GM23248 (cell line): ENCODE measurements around the gene RPS3. TPM values are rescaled to one million over a fixed set of nuclear protein-coding genes. Genes with fewer than 3 reads are reported as not detected.

Source experiments
- DNase-seq: peaks from one replicate; pipeline ENCODE4 v3.0.0-alpha.2; 2015
- H2AFZ ChIP-seq: fragments of 200-600 bp; sonication (generic); 2 replicates; pipeline ENCODE4 v1.6.1; 2016; ENCODE audit warnings: antibody characterized with exemption
- H3F3A ChIP-seq: fragments of 200-600 bp; sonication (generic); 2 replicates; pipeline ENCODE4 v1.6.1; 2016; ENCODE audit warnings: mild to moderate bottlenecking, antibody characterized with exemption, mixed run types; ENCODE audit not compliant: insufficient read depth
- H3K27ac ChIP-seq: fragments of 200-600 bp; sonication (generic); 2 replicates; pipeline ENCODE4 v1.5.1; 2016; ENCODE audit warnings: mild to moderate bottlenecking
- H3K27me3 ChIP-seq: fragments of 200-600 bp; sonication (generic); replicated peaks from 2 replicates; pipeline ENCODE4 v1.6.1; 2016; ENCODE audit warnings: mild to moderate bottlenecking; ENCODE audit not compliant: insufficient read depth
- H3K36me3 ChIP-seq: fragments of 200-600 bp; sonication (generic); 2 replicates; pipeline ENCODE4 v1.6.1; 2016; ENCODE audit warnings: low read depth, mild to moderate bottlenecking
- H3K4me1 ChIP-seq: fragments of 200-600 bp; sonication (generic); 2 replicates; pipeline ENCODE4 v1.6.1; 2016; ENCODE audit warnings: mild to moderate bottlenecking; ENCODE audit not compliant: insufficient read depth
- H3K4me2 ChIP-seq: fragments of 200-600 bp; sonication (generic); one replicate; pipeline ENCODE4 v1.6.1; 2016; ENCODE audit warnings: mild to moderate bottlenecking; ENCODE audit not compliant: unreplicated experiment
- H3K4me3 ChIP-seq: fragments of 200-600 bp; sonication (generic); 2 replicates; pipeline ENCODE4 v1.5.1; 2016; ENCODE audit warnings: mild to moderate bottlenecking
- H3K79me2 ChIP-seq: fragments of 200-600 bp; sonication (generic); 2 replicates; pipeline ENCODE4 v1.6.1; 2016; ENCODE audit warnings: mild to moderate bottlenecking; ENCODE audit not compliant: insufficient read depth
- H3K9ac ChIP-seq: fragments of 200-600 bp; sonication (generic); 2 replicates; pipeline ENCODE4 v1.6.1; 2016; ENCODE audit warnings: mild to moderate bottlenecking
- H3K9me2 ChIP-seq: fragments of 200-600 bp; sonication (generic); 2 replicates; pipeline ENCODE4 v1.6.1; 2016; ENCODE audit warnings: mixed run types, mild to moderate bottlenecking, moderate library complexity; ENCODE audit not compliant: insufficient read depth
- H3K9me3 ChIP-seq: fragments of 200-600 bp; sonication (generic); one replicate; pipeline ENCODE4 v1.6.1; 2017; ENCODE audit warnings: low read depth
- H4K20me1 ChIP-seq: fragments of 200-600 bp; sonication (generic); 2 replicates; pipeline ENCODE4 v1.6.0; 2016; ENCODE audit not compliant: insufficient read depth
- EZH2 ChIP-seq: fragments of 200-600 bp; sonication (generic); IDR thresholded peaks from 2 replicates; pipeline ENCODE4 v1.6.1; 2018; ENCODE audit warnings: antibody characterized with exemption, mild to moderate bottlenecking; ENCODE audit not compliant: insufficient read depth, poor library complexity, severe bottlenecking
- EZH2phosphoT487 ChIP-seq: fragments of 200-600 bp; sonication (generic); IDR thresholded peaks from 2 replicates; pipeline ENCODE4 v1.6.1; 2018; ENCODE audit warnings: antibody characterized with exemption, moderate library complexity, mild to moderate bottlenecking, low read depth; ENCODE audit not compliant: insufficient read depth
- WGBS, 2 experiments: methylation state at CpG; one replicate each; pipeline ENCODE4 v1.1.6; 2015 to 2017; ENCODE audit warnings: low lambda C conversion rate in 2 of 2, low coverage in 1 of 2; ENCODE audit errors: missing lambda C conversion rate in 2 of 2; 5-methylcytosine and 5-hydroxymethylcytosine counted together
- in situ Hi-C: fragments of 300-500 bp; cut with MboI; formaldehyde crosslinking; loops from 2 replicates; pipeline ENCODE4 v1.15.0; 2020
- polyA plus RNA-seq: library from polyadenylated mRNA; unstranded; fragments of >200 nt; fragmentation: Nextera tagmentation; extraction: Ambion mirVana; gene quantifications from 2 replicates; pipeline ENCODE4 v1.2.1, GENCODE V29; 2016
- total RNA-seq: library from RNA; depleted of rRNA; stranded (reverse); fragments of >200 nt; shearing (Covaris generic); gene quantifications from 2 replicates; pipeline ENCODE4 v1.2.3, GENCODE V29; 2014

The RPS3 gene
- total and polyA plus RNA-seq, 2 experiments from 2014 or later: 896 to 1,048 TPM

DNA sequence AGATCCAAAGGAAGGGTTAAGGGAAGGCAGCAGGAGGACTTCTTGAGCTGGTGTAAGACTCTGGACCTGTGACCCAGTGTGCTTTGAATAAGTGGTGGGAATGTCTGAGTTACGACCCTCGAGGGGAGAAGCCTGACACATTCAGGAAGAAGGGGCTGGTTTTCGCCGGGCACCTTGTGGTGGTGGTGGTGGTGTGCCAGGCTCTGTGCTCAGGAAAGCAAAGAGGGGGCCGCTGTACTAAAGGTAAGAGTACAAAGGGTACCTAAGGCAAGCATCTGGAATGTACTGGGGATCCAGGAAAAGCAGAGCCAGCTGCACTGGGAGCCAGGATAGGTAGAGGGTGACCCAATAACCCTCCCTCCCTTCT lies 27.4 kb downstream of the RPS3 start:
- no peaks in the 10 kb centered on the region for H3K9me3 ChIP-seq
- H4K20me1 ChIP-seq: no peaks in the 10 kb centered on the region
- H3K27ac ChIP-seq: no peak overlapping the region
- no peaks in the 10 kb centered on the region for H3K79me2 ChIP-seq
- H3K9me2 ChIP-seq: no peaks in the 10 kb centered on the region
- H3K36me3 ChIP-seq: peaks cover 7% of the 10 kb centered on the region; the same call in 1 of the 2 replicates
- no peak overlapping the region for H3K4me2 ChIP-seq
- TF ChIP-seq EZH2phosphoT487 (no peak), EZH2 (no peak)
- WGBS, 2 experiments: 84 to 85% methylated on average over 5 of the region's 5 CpGs
- peaks cover 13% of the 10 kb centered on the region; the same call in 1 of the 2 replicates for H3K27me3 ChIP-seq
- DNase-seq: no peak
- 0 out of 2 replicates have a peak, but pooled peaks cover 4% of the 10 kb centered on the region for H3K4me1 ChIP-seq
- no peak overlapping the region for H3K4me3 ChIP-seq
- H3F3A ChIP-seq: no peaks in the 10 kb centered on the region
- in situ Hi-C loops: no loop called here
- no peak overlapping the region for H3K9ac ChIP-seq
- no peak overlapping the region for H2AFZ ChIP-seq

DNA sequence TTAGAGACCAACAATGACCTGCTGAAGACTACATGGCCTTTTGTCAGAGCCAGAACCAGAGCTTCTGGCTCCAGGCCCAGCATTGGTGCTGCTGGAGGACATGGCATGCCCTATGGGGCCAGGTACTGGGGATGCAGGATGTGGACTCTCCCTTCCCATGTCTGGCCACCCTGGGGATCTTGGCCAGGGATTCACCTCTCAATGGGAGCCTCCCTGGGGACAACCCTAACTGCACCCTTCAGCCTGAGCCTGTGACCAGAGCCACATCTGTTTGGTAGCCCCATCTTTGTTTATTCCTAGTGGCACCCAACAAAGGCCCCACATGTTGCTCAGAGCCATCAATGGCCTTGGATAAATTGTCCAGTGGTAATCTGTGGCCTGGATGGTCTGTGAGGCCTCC lies 27.9 kb downstream of the RPS3 start:
- Histone ChIP-seq H3K79me2 (no peaks in the 10 kb centered on the region), H3K4me2 (no peak overlapping the region), H3K4me1 (0 out of 2 replicates have a peak, but pooled peaks cover 4% of the 10 kb centered on the region), H3K4me3 (no peak overlapping the region), H3K36me3 (peaks cover 6% of the 10 kb centered on the region; the same call in 1 of the 2 replicates), H3K27ac (no peak overlapping the region), H2AFZ (no peak overlapping the region), H3K27me3 (peaks cover 18% of the 10 kb centered on the region), H3F3A (no peaks in the 10 kb centered on the region), H3K9me3 (no peaks in the 10 kb centered on the region), H4K20me1 (no peaks in the 10 kb centered on the region), H3K9me2 (no peaks in the 10 kb centered on the region), H3K9ac (no peak overlapping the region)
- in situ Hi-C loops: no loop called here
- DNase-seq: no peak
- TF ChIP-seq EZH2 (no peak), EZH2phosphoT487 (no peak)

DNA sequence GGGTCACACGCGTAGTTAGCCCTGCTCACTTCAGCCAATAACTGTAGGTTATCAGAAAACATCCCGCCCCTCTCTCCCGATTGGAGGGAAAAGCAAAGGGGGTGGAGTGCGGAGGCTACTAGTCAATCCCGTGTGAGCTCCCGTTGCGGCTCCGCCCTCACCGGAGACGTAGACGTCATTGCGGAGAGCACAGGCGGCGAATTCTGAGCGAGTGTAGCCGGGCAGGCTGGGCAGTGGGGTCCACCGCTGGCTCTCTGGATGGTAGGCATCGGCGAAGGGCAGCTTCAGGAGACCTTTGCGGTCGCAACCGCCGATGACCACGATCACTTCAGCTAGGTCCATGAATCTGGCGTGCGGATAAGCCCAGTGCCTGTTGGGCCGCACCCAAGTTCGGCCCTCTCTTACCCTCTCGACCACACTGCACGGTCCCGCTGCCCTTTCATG lies 29.0 kb downstream of the RPS3 start:
- Histone ChIP-seq H3K36me3 (no peaks in the 10 kb centered on the region), H3K9me2 (no peaks in the 10 kb centered on the region), H3K79me2 (no peaks in the 10 kb centered on the region), H3K9me3 (no peaks in the 10 kb centered on the region), H2AFZ (0 out of 2 replicates have a peak overlapping the region, but pooled peaks have one; percentile 19), H4K20me1 (no peaks in the 10 kb centered on the region), H3K27ac (no peak overlapping the region), H3K9ac (peak overlapping the region; percentile 28; the same call in 1 of the 2 replicates), H3K4me2 (peak overlapping the region; percentile 15), H3F3A (no peaks in the 10 kb centered on the region), H3K27me3 (peaks cover 20% of the 10 kb centered on the region), H3K4me3 (peak overlapping the region; percentile 52), H3K4me1 (0 out of 2 replicates have a peak, but pooled peaks cover 4% of the 10 kb centered on the region)
- TF ChIP-seq EZH2: no peak
- 43 to 44% methylated on average over 28 to 32 of the region's 32 CpGs for WGBS, 2 experiments
- in situ Hi-C loops: no loop called here
- DNase-seq: peak; percentile 92

DNA sequence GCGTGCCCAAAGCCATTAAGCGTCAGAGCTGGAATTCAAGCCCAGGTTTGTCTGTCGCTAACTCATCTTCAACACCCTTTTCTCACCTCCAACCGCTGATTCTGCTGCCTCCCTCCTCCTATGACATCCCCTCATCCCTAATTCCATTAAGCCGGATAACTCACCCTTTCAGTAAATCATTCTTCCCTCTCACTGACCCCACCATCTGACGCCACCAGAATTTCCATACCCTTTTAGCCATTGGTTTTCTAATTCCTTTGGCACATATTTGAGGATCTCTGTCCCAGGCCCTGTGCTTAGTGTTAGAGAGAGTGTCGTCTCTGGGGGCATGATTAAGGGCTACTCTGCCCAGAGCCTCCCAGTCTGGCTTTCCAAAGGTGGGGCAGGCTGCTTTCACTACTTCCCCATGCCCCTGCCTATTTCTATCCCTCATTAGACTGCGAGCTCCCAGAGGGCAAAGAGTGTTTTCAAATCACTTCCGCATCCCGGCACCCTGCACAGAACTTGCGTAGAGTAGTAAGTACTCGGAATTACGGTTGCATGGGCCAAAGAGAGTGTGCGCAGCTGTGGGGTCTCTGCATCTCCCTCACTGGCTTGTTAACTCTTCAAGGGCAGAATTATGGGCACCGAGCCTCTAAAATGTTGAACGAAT lies 29.8 kb downstream of the RPS3 start:
- no peaks in the 10 kb centered on the region for H3K9me3 ChIP-seq
- no peak for DNase-seq
- H3K4me3 ChIP-seq: peak overlapping the region; percentile 67; the same call in 1 of the 2 replicates
- H3K4me1 ChIP-seq: 0 out of 2 replicates have a peak, but pooled peaks cover 4% of the 10 kb centered on the region
- no peak overlapping the region for H3K27ac ChIP-seq
- no peak for TF ChIP-seq EZH2phosphoT487
- TF ChIP-seq EZH2: no peak
- H3K9me2 ChIP-seq: no peaks in the 10 kb centered on the region
- in situ Hi-C loops: no loop called here
- H3K36me3 ChIP-seq: no peaks in the 10 kb centered on the region
- H3K79me2 ChIP-seq: no peaks in the 10 kb centered on the region
- 85% methylated on average over 16 of the region's 16 CpGs for WGBS, 2 experiments
- H3K4me2 ChIP-seq: no peak overlapping the region
- no peaks in the 10 kb centered on the region for H3F3A ChIP-seq
- no peak overlapping the region for H3K9ac ChIP-seq
- H2AFZ ChIP-seq: peak overlapping the region; percentile 50; the same call in 1 of the 2 replicates
- H3K27me3 ChIP-seq: peaks cover 20% of the 10 kb centered on the region
- no peaks in the 10 kb centered on the region for H4K20me1 ChIP-seq
